Colon (tissue), 2 donors: Measurements from ENCODE around the gene TMEM74B.
"Not testable (repeated sequence)": the region's sequence is repeated elsewhere in the genome, so short reads cannot be mapped to it uniquely, and the experiment has no call there.

Experiments
- FAIRE-seq: peaks from 2 replicates; lab custom pipeline; 2012; peaks lifted over from hg19 to GRCh38; lab: Jason Lieb, UNC
- donor health status: control.
- donor health status: control.

Gene TMEM74B

DNA sequence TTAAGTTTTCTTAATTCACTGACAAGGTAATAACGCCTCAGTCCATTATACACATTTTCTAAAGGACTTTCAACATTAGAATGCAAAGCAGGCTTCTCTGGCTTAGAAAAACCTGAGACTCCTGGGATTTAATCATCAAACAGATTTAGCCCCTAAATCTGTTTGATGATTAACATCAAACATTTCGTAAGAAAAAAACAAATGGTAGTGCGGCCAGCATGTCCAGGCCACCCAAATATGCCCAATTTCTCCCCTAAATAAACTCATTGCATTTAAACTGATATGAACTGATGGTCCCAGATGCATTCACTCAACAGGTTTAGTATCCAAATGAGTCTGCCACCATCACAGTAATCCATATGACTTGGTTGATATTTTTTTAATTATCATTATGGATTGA lies 6.2 kb downstream of the TMEM74B start:
- FAIRE-seq: no peak

DNA sequence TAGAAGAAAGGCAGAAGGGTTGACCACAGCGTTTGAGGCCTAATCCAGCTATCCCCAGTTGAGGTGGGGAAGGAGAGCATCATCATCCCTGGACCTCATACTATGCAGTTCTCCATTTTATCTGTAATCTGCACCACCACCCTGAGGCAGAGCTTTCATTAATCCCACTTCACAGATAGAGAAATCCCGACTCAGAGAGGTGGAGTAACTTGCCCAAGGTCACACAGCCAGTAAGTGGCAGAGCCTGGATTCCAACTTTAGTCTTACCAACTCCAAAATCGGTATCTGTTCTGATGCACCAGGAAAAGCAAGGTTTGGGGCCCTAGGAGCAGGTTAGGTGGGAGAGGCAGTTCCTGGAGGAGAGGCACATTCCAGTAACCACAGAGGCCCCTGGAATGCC lies 6.7 kb downstream of the TMEM74B start:
- FAIRE-seq: no peak

DNA sequence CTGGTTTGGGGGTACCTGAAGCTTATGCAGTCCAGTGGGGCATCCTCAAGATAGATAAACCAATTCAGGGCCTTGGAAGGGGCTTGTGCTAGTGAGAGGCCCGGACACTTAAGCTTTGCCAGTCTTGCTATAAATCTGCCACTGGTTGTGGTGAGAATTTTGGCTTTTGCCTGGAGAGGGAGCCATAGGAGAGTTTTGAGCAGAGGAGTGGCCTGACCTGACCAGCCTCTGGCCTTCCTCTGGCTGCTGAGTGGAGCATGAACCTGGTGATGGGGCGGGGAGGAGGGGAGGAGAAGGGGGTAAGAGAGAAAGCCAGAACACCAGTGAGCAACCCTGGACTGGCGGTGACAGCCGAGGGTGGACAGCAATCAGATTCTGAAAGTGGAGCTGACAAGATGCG lies 7.1 kb downstream of the TMEM74B start:
- no peak for FAIRE-seq

DNA sequence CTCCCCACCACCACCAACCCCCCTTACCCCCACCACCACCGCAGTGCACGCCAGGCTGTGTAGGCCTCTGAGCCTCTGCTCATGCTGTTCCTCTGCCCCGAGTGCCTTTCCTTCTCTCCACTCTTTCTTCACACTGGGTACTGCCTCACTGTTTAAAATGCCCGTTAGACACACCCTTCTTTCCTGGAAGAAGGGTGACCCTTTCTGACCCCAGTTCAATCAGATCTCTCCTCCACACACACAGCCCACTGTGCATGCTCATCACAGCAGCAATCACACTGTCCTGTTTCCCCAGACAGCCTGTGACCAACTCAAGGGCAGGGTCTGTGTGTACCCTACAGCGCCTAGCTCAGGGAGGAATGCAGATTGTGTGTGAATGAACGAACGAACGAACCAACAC lies 10.0 kb downstream of the TMEM74B start:
- FAIRE-seq: no peak

DNA sequence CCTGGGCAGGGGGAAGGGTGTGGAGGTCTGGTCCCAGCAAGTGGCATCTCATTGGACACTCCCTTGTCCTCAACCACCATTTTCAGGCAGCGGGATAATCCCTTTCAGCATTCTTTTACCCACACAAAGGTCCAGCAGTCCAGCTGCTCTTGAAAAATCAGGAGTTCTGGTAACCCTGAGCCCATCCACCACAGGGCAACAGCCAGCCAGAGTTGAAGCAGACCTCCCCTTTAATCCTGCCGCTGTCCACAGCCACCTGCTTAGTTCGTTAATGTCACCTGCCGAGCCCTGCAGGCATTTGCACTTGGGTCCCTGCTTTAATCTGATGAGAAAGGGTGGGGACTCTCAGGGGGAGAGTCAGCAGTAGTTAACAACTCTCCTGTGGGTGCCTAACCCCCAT lies 11.1 kb downstream of the TMEM74B start:
- FAIRE-seq: no peak

DNA sequence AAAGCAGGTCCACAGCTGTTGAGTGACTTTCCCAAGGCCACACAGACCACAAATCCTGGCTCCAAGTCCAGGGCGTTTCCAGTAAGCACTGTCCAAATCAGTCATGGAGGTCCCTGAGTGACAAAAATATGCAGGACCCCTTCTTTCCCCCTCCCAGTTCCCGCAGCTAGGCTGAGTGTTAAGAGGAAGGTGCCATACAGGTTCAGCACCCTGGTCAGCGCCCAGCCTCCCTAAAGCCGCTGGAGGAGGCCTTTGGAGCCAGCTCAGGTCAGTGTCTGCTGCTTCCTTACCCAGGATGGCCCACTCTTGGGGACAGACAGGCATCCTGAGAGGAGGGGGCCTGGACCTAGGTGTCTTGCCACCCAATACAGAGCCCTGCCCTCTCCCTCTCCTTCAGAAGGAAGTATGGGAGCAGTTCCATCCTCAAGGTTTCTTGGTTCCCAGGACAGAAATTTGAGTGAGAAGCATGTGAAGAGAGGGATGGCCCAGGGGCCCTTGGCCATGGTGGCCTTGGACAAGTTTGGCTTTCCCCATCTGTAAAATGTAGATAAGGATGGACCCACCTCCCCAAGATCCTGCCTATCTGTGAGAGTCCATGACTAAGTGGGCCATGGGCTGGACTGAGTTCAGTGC lies 13.2 kb downstream of the TMEM74B start:
- FAIRE-seq: no peak

DNA sequence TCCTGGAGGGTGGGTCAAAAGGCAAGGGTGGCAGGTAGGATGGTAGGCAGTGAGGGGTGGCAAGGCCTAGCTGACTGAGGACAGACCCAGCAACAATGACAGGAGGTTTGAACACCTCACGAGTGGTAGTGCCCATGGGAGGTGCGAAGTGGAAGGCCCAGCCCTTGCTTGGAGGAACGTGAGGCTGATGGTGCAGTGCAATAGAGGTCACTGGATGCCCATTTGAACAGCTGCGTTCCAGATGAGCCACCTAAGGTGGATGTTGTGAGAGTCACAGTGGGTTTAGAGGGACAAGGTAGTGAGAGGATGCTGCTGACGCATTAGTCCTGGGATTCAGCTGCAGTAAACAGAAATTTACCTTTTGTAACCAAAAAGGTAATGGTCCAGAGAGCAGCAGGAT lies 15.6 kb downstream of the TMEM74B start:
- FAIRE-seq: no peak

DNA sequence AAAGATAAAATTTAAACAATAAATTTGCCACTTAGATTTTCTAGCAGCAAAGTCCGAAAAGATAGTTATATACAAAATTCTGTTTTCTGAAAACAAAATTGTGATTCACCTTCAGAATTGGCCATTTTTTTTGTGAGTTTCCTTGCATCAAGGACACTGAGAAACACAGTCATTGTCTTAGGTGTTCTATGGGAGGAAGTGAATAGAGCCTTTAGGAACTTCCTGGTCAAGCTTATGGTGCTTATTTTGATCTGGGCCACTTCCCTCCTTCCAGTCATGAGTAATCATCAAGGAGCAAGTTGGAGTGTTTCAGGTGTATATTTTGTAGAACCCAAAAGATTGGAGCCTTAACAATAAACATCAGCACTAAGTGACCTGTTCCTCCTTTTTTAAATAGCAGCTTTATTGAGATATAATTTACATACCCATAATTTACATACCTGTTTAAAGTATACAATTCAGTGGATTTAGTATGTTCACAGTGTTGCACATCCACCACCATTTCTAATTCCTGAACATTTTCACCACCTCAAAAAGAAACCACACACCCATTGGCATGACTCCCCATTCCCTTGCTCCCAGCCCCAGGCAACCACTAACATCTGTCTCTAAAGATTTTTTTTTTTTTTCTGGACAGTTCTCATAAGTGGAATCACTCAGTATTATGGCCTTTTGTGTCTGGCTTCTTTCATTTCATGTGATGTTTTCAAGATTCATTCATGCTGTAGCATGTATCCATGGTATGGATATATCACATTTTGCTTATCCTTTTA lies 17.6 kb downstream of the TMEM74B start:
- no peak for FAIRE-seq

DNA sequence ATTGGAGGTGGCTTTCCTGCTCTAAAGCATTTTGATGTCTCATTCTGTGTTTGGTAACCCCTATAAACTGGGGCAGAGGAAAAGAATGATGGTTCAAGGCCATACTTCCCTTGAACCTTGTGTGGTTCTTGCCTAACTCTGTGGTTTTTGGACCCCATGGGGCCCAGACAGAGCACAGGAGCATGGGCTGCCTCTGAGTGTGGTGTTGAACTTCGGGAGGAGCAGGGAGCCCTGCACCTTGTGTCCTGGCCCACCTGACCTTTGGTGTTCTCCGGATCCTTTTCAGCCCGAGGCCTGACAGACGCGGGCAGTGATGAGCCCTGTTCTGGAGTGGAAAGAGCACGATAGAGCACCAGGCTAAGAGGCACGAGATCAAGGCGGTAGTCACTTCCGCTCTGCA lies 18.8 kb downstream of the TMEM74B start:
- FAIRE-seq: no peak

DNA sequence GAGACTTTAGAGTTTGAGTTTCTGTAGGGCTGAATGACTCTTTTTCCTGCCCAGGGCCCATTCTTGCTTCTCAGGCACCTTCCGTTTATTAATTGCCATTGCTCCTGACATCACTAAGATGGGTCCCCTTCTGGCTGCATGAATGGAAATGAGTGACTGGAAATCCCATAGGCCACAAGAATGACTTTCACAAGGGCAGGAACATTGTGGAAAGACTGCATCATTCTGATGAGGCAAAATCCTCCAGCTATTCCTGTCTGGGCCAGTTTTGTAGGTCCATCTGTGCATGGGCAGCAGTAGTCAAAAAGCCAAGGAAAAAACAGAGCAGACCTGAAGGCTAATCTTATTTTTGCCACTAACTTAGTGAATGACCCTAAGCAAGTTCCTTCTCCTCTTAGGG lies 19.3 kb downstream of the TMEM74B start:
- FAIRE-seq: no peak

DNA sequence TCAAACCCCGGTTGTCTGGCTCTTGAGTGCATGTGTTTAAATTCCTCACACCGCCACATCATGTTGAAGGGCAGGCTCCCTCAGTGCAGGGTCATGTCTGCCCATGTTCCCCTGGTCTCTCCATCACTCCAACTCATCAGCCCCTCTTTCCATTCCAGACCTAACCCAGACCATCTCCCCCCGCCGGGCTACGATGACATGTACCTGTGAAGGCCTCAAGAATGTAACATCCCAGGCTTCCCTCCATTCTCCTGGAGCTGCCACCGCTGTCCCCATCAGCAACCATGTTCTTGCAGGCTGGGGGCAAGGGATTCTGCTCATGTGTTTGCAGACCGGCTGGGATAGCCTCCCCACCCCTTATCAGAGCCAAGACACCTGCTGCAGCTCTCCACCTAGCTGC lies 19.9 kb downstream of the TMEM74B start:
- FAIRE-seq: no peak

DNA sequence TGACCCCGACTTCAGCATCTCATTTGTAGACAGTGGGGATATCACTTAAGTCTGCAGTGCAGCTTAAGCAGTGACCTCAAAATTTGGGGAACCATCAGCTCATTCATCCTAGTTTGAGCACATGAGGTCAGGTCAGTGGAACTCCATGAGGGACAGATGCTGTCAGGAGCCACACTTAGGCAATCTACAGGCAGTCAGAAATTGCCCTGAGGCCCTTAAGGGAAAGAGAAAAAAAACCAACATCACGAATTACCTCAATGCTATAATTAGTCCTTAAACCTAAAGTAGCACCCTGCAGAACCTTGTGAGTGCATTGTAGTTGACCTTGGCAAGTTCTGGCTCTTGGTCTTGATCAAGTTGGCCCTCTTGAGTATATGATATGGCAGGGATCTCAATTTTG lies 21.1 kb downstream of the TMEM74B start:
- FAIRE-seq: no peak

DNA sequence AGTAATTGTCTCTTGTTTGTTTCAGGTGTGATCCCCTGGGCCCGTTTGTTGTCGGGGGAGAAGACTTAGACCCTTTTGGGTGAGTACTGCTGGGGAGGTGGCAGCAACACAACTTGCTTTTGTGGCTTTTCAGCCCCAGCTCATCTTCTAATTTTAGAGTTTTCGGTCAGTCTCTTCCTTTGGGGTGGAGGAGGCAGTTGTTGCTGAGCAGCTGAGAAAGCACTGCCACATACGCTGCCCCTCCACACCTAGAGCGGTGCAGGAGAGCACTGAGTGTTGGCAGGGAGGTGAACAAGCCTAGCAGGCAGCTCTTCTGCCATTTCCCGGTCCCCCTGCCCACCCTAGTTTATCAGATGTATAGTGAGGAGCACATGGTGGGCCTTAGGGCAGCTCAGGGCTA lies 21.7 kb downstream of the TMEM74B start:
- no peak for FAIRE-seq

DNA sequence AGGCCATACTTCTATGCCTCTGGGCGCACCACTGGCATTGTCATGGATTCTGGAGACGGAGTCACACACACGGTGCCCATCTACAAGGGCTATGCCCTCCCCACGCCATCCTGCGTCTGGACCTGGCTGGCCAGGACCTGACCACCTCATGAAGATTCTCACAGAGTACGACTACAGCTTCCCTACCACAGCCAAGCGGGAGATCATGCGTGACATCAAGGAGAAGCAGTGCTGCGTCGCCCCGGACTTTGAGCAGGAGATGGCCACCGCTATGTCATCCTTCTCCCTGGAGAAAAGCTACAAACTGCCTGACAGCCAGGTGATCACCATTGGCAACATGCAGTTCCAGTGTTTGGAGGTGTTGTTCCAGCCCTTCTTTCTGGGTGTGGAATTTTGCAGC lies 23.8 kb downstream of the TMEM74B start:
- no peak for FAIRE-seq

DNA sequence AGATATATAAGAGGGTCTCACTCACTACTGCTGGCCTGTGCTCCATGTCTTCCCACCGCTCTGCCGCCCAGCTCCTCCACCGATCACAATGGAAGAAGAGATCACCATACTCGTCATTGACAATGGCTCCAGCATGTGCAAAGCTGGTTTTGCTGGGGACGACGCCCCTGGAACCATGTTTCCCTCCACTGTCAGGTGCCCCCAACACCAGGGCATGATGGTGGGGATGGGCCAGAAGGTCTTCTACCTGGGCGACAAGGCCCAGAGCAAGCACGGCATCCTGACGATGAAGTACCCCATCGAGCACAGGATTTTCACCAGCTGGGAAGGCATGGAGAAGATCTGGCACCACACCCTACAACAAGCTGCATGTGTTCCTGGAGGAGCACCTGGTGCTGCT lies 24.3 kb downstream of the TMEM74B start:
- FAIRE-seq: no peak

DNA sequence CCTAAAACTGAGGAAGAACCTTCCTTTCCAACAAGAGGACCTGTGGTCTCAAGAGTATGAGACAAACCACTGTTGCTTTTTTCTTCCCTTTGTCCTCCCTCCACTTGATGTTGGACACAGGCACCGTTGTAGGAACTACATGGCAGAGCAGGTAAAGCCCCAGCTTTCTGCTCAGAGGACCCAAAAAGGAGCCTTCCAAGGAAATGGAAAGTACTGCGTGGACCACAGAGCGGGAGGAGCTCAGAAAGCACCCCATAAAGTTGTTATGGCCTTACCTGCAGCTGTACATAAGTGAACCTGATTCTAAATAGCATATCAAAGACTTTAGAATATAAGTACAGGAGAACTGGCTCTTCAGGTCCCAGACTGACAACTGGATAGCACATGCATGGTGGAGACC lies 29.4 kb downstream of the TMEM74B start:
- no peak for FAIRE-seq

DNA sequence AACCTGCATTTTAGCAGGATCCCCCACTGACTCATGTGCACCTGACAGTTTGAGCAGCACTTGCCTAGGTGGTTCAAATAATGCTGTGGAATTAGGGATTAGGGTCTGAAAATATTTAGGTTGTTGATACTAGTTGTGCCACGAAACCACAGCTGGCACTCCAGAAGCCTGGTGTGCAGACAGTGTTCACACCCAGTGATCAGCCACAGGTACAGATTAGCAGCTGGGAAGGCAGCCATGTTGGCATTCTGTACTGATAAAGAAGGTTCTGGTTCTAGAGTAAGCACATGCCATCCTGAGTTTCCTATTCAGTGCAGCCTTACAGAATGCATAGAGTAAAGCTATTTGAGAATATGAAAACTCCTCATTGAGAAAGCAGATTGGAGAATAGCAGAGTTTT lies 30.1 kb downstream of the TMEM74B start:
- no peak for FAIRE-seq

DNA sequence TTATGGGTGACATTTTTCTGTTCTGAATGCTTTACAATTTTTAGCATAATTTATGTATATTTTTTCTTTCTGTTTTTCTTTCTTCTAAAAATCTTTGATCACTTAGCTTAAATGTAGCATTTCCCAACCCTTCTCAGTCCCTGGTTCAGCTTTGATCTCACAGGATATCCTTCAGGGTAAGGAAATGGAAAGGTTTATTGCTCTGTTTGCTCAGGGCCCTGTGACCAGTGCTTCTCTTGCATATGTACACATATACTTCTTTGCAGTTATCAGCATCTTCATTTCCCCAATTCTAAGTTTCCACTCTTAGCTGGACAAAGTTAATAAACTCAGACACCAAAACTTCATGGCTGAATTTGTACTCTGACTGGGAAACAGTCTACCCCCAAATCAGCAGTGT lies 30.6 kb downstream of the TMEM74B start:
- FAIRE-seq: no peak

DNA sequence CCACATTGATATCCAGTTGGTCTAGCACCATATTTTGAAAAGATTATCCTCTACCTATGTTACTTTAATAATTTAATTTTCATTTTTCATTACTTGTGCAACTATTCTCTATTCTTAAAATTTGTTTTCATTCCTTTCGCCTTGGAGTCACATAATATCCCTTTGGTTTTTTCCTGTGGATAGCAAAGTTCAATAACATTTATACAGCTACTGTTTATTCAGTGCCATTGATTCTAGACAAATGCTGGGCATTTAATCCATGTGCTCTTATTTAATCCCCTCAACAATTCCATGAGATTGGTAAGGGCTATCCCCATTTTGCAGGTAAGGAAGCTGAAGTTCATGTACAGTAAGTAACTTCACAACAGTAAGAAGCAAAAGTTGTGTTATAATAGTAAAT lies 33.8 kb downstream of the TMEM74B start:
- no peak for FAIRE-seq

DNA sequence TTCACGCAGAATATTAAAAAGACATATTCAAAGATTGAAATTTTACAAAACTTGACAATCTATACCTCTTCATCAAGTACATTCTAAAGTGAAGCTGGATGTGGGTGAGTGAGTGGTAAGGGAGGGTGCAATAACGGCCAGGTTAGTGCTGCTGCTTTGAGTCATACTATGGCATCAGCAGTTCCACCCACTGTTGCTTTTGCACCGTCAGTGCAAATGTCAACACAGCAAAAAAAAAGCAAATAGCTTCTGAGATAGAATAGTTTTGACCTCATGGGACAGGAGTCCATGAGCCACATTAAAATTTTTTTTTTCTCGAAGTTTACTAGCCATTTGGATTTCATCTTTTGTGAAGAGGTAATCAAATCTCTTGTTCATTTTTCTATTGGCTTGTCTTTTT lies 34.6 kb downstream of the TMEM74B start:
- FAIRE-seq: no peak

DNA sequence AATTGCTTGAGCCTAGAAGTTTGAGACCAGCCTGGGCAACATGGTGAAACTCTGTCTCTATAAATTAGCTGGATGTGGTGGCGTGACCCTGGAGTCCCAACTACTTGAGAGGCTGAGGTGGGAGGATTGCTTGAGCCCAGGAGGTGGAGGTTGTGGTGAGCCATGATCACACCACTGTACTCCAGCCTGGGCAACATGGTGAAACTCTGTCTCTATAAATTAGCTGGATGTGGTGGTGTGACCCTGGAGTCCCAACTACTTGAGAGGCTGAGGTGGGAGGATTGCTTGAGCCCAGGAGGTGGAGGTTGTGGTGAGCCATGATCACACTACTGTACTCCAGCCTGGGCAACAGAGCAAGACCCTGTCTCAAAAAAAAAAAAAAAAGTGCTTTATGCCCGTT lies 35.0 kb downstream of the TMEM74B start:
- not testable (repeated sequence) for FAIRE-seq

DNA sequence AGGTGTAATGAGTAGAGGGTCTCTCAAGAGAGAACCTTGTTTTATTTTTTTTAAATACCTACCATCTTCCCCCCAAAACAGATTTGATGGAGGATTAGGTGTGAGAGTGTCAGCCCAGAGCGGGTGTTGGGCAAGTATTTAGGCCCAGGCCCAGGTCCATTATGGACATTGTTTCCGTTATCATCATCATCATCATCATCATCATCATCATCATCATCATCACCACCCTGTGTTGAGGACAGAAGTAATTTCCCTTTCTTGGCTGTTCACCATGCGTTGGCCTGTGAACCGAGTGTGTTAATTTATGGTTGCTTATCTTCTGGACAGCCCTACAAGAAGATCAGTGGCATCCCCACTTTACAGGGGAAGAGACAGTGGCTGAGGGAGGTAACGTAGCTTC lies 37.8 kb downstream of the TMEM74B start:
- no peak for FAIRE-seq

DNA sequence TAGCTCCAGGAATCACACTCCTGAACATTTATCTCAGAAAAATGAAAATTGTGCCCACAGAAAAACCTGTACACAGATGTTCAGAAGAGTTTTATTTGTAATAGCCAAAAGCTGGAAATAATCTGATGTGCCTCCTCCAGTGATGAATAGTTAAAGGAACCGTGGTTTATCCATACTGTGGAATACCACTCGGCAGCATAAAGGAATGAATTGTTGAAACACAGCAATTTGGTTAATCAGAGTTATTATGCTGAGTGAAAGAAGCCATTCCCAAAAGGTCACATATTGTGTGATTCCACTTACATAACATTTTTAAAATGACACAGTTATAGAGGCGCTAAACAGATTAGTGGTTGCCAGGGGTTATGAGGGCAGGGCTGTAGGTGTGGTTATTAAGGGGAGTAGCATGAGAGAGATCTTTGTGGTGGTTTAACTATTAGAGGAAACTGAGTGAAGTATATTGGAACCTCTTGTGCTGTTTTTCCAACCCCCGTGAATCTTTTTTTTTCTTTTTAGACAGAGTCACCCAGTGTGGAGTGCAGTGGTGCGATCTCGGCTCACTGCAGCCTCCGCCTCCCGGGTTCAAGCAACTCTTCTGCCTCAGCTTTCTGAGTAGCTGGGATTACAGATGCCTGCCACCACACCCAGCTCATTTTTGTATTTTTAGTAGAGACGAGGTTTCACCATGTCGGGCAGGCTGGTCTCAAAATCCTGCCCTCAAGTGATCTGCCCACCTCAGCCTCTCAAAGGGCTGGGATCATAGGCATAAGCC lies 40.2 kb downstream of the TMEM74B start:
- no peak for FAIRE-seq
